Heart left ventricle (tissue), 13 donors: Measurements from ENCODE around the gene WDFY3.

Experiments used
- CTCF ChIP-seq, 12 donors: fragments of 200-600 bp; sonication (generic) in 4 of 12; IDR thresholded peaks; one replicate each; pipeline versions ENCODE4 v1.5.0 to v1.8.0; 2018 to 2022; ENCODE audit warnings: antibody characterized with exemption in 12 of 12, mild to moderate bottlenecking in 5 of 12
- POLR2A ChIP-seq, 2 donors: fragments of 450-650 bp; IDR thresholded peaks; one replicate each; pipeline ENCODE4 v1.6.1; 2017; ENCODE audit warnings: antibody characterized with exemption in 2 of 2, mild to moderate bottlenecking in 2 of 2, moderate library complexity in 2 of 2
- donor health status: ischemic (EF 13 %, LVEDD 7.1; RV severe dilation, severe dysfunction).
- donor health status: DM: no; HTN: yes; CAD: no.
- donor health status: DM: no; HTN: no; CAD: no.
- donor health status: ischemic (EF 25% LVEDD 6.9; RV normal size, moderate dysfunction).
- donor health status: ischemic (EF 25% LVEDD 5.7; RV mildly dilated, moderate dysfunction).
- donor health status: ischemic (EF 35%, LVEDD 5.7; RV mildly dilated, moderate dysfunction).
- donor health status: nonischemic (EF 11% LVEDD 7.7; RV severe dilation, severe dysfunction).
- donor health status: DM: yes; HTN: yes; CAD: no.
- donor health status: PGD.
- donor health status: ischemic (EF 29% LVEDD 5.4; RV normal size, mild dysfunction).
- donor health status: nonischemic (EF 23%, LVEDD 6.1; RV moderate dilation, normal function).

DNA sequence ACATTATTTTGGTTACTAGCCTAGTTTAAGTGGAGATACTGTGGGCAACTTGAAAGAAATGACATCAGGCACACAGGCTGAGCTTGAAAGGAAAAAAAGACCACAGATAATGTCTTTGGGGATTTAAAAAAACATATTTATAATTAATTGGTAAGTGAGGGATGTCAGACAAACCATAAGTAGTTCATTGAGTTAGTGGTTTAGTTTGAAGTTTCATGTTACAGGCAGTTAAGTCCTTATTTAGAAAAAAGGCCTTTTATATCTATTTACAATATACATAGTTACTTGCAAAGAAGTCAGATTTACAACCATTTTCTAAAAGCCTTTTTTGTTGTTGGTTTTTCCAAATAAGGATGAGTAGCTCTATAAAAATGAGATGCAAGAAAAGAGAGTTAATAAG lies 294.3 kb downstream of the WDFY3 start:
- TF ChIP-seq CTCF (IDR thresholded peaks at IDR 0.05) = no peak
- TF ChIP-seq POLR2A (IDR thresholded peaks at IDR 0.05) = no peak
